Suprapubic skin (tissue), 4 donors: ENCODE measurements around the gene KLK12. TPM values are rescaled to one million over a fixed set of nuclear protein-coding genes. Genes with fewer than 3 reads are reported as not detected.
A peak's percentile ranks its signal among the peaks of the same experiment; 100 is the strongest.

ENCODE experiments used
- DNase-seq, 2 donors: peaks; one replicate each; pipeline ENCODE4 v3.0.0-alpha.2; 2019; ENCODE audit warnings: low spot score in 2 of 2
- H3K27ac ChIP-seq: fragments of 200-600 bp; sonication (generic); one replicate; pipeline ENCODE4 v1.5.1; 2019
- H3K27me3 ChIP-seq: fragments of 200-600 bp; sonication (generic); one replicate; pipeline ENCODE4 v1.5.1; 2019
- H3K36me3 ChIP-seq: fragments of 200-600 bp; sonication (generic); one replicate; pipeline ENCODE4 v1.5.1; 2019
- H3K4me1 ChIP-seq: fragments of 200-600 bp; sonication (generic); one replicate; pipeline ENCODE4 v1.5.1; 2019
- H3K4me3 ChIP-seq: fragments of 200-600 bp; sonication (generic); one replicate; pipeline ENCODE4 v1.5.1; 2019; ENCODE audit warnings: mild to moderate bottlenecking
- H3K9me3 ChIP-seq: fragments of 200-600 bp; sonication (generic); one replicate; pipeline ENCODE4 v1.5.1; 2019
- EP300 ChIP-seq: sonication (generic); formaldehyde crosslinking; IDR thresholded peaks from one replicate; pipeline ENCODE4 v1.6.1; 2017; ENCODE audit warnings: antibody characterized with exemption
- POLR2A ChIP-seq, 2 donors: fragments of 450-650 bp; IDR thresholded peaks; one replicate each; pipeline ENCODE4 v1.6.1; 2017; ENCODE audit warnings: antibody characterized with exemption in 2 of 2, mild to moderate bottlenecking in 2 of 2, moderate library complexity in 2 of 2
- POLR2AphosphoS5 ChIP-seq, 3 donors: sonication (generic); formaldehyde crosslinking; IDR thresholded peaks; one replicate each; pipeline ENCODE4 v1.6.1; 2017; ENCODE audit warnings: antibody characterized with exemption in 3 of 3
- WGBS: methylation state at CpG from one replicate; pipeline ENCODE4 v1.1.5; 2018; 5-methylcytosine and 5-hydroxymethylcytosine counted together
- total RNA-seq, 4 donors: library from RNA; depleted of rRNA; stranded (reverse); fragments of >200 nt; gene quantifications; one replicate each; pipeline ENCODE4 v1.1.0, GENCODE V29; 2016
- TF ChIP-seq, protein P1 (sequence below), 2 donors: fragments of 200-600 bp in 1 of 2; fragments of 450-650 bp in 1 of 2; sonication (generic) in 1 of 2; IDR thresholded peaks; one replicate each; pipeline ENCODE4 v1.5.1; 2016 to 2019; ENCODE audit warnings: antibody characterized with exemption in 2 of 2, mild to moderate bottlenecking in 1 of 2, moderate library complexity in 1 of 2

KLK12 gene
- total RNA-seq, 4 donors from 2014 or later: 2.6 to 5.0 TPM; not detected in 2

GRCh38 chr19:51060336-51060735 is 25.5 kb upstream of the KLK12 start:
- Histone ChIP-seq H3K27me3 (peaks cover 25% of the 10 kb centered on the region), H3K4me3 (no peak overlapping the region), H3K27ac (no peak overlapping the region), H3K36me3 (no peaks in the 10 kb centered on the region), H3K9me3 (no peaks in the 10 kb centered on the region), H3K4me1 (peaks cover 20% of the 10 kb centered on the region)
- DNase-seq: no peak
- no peak for TF ChIP-seq POLR2AphosphoS5 (IDR thresholded peaks at IDR 0.05)
- TF ChIP-seq, protein P1, sequence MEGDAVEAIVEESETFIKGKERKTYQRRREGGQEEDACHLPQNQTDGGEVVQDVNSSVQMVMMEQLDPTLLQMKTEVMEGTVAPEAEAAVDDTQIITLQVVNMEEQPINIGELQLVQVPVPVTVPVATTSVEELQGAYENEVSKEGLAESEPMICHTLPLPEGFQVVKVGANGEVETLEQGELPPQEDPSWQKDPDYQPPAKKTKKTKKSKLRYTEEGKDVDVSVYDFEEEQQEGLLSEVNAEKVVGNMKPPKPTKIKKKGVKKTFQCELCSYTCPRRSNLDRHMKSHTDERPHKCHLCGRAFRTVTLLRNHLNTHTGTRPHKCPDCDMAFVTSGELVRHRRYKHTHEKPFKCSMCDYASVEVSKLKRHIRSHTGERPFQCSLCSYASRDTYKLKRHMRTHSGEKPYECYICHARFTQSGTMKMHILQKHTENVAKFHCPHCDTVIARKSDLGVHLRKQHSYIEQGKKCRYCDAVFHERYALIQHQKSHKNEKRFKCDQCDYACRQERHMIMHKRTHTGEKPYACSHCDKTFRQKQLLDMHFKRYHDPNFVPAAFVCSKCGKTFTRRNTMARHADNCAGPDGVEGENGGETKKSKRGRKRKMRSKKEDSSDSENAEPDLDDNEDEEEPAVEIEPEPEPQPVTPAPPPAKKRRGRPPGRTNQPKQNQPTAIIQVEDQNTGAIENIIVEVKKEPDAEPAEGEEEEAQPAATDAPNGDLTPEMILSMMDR (IDR thresholded peaks at IDR 0.05): no peak
- WGBS: 65% methylated on average over 4 of the region's 4 CpGs

DNA sequence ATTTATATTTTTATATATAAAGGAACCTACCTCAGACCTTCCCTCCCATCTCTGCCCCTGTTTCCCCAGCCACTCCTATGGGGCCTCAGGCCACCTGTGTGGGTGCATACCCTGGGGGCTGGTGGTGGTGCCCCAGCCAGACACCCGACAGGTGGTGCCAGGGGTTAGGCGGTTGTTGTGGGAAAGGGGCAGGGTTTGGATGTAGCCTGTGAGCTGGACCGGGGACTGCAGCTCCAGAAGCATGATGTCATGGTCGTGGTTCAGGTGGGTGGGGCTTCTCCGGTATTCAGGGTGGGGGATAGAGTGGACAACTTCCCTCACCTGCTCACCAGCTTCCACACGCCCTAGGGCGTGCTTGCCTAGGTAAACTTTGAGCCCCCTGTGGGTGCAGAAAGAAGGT is 24.9 kb upstream of the KLK12 start:
- peaks cover 19% of the 10 kb centered on the region for H3K27me3 ChIP-seq
- WGBS: 82% methylated on average over 7 of the region's 7 CpGs
- no peak for DNase-seq
- H3K4me3 ChIP-seq: no peak overlapping the region
- H3K27ac ChIP-seq: no peak overlapping the region
- no peaks in the 10 kb centered on the region for H3K9me3 ChIP-seq
- no peaks in the 10 kb centered on the region for H3K36me3 ChIP-seq
- H3K4me1 ChIP-seq: peaks cover 13% of the 10 kb centered on the region
- TF ChIP-seq, protein P1 (IDR thresholded peaks at IDR 0.05): no peak
- TF ChIP-seq EP300 (no peak), POLR2AphosphoS5 (IDR thresholded peaks at IDR 0.05) (no peak), POLR2A (IDR thresholded peaks at IDR 0.05) (no peak)

DNA sequence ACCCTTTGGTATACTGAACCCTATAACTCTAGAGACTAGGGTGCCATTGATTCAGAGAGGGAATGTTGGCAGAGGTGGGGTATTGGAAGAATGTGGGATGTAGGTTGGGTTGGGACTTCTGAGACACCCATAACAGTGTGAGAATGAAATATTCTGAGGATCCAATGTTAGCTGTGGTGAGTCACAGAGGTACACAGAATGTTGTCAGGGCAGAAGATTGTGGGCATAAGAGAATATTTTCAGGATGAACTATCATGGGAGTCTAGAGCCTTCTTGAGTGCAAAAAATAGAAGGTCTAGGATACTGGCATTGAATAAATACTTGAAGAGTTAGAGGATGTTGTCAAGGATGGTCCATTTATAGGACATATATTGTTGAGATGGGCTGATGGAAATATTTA is 21.1 kb upstream of the KLK12 start:
- Histone ChIP-seq H3K36me3 (no peaks in the 10 kb centered on the region), H3K27me3 (peaks cover 8% of the 10 kb centered on the region)
- no peak for TF ChIP-seq POLR2A (IDR thresholded peaks at IDR 0.05)
- no peak for TF ChIP-seq EP300
- TF ChIP-seq, protein P1 (IDR thresholded peaks at IDR 0.05): no peak
- no peak for TF ChIP-seq POLR2AphosphoS5 (IDR thresholded peaks at IDR 0.05)

DNA sequence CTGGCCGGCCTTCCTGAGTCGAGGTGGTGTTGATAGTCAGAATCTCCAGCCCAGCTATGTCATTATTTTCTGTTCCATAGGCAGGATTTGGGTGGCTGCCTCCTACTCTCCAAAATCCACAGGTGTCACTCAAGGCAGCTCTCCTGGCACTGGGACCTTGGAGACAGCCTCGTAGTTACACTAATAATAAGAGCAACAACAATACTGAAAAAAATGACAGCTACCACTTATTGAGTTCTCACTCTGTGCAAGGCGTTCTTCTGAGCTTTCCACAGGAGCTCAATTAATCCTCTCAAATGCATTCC is 12.2 kb upstream of the KLK12 start:
- peaks cover 9% of the 10 kb centered on the region for H3K4me1 ChIP-seq
- WGBS: 8% methylated on average over 4 of the region's 4 CpGs
- no peaks in the 10 kb centered on the region for H3K27me3 ChIP-seq
- TF ChIP-seq POLR2A (IDR thresholded peaks at IDR 0.05) (no peak), POLR2AphosphoS5 (IDR thresholded peaks at IDR 0.05) (no peak), EP300 (no peak)
- TF ChIP-seq, protein P1 (IDR thresholded peaks at IDR 0.05): no peak
- DNase-seq: peak in 1 of 2 donors; percentile 40
- H3K9me3 ChIP-seq: no peaks in the 10 kb centered on the region
- H3K4me3 ChIP-seq: no peak overlapping the region
- no peak overlapping the region for H3K27ac ChIP-seq
- no peaks in the 10 kb centered on the region for H3K36me3 ChIP-seq

More for the DNA sequence above, 21.1 kb upstream of the KLK12 start:
- Histone ChIP-seq H3K4me3 (no peak overlapping the region), H3K27ac (no peak overlapping the region), H3K4me1 (no peaks in the 10 kb centered on the region), H3K9me3 (no peaks in the 10 kb centered on the region)
- DNase-seq: no peak

DNA sequence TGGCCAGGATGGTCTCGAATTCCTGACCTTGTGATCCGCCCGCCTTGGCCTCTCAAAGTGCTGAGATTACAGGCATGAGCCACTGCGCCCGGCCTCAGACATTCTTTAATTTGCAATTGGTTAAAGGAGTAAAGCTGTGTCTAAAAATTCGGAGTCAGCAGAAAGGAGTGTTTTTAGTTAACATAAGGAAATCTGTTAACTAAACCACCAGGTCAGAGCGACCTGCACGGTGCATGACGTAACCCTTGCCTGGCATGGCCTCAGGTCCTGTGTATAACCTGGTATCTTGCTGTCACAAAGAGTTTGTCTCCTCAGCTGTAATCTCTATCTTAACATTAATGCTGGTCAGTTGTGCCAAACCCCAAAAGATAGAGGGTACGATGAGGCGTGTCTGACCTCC is 9.5 kb upstream of the KLK12 start:
- H3K4me1 ChIP-seq: peaks cover 9% of the 10 kb centered on the region
- 79% methylated on average over 11 of the region's 11 CpGs for WGBS
- no peaks in the 10 kb centered on the region for H3K36me3 ChIP-seq
- H3K27me3 ChIP-seq: no peaks in the 10 kb centered on the region
- H3K27ac ChIP-seq: no peak overlapping the region
- no peaks in the 10 kb centered on the region for H3K9me3 ChIP-seq
- TF ChIP-seq EP300 (no peak), POLR2A (IDR thresholded peaks at IDR 0.05) (no peak), POLR2AphosphoS5 (IDR thresholded peaks at IDR 0.05) (no peak)
- TF ChIP-seq, protein P1 (IDR thresholded peaks at IDR 0.05): no peak
- no peak overlapping the region for H3K4me3 ChIP-seq
- DNase-seq: no peak
